ENCODE results near the gene VAV2.
A peak's percentile ranks its signal among the peaks of the same experiment; 100 is the strongest.

Gene VAV2

GRCh38 chr9:133727277-133727875 is 264.7 kb downstream of the VAV2 start:
- peak; percentile 26 for DNase-seq
- Mint-ChIP-seq H3K27me3 (no peaks in the 10 kb centered on the region), H3K36me3 (ENCODE audit: low read depth) (no peaks in the 10 kb centered on the region), H3K9me3 (no peaks in the 10 kb centered on the region), H3K27ac (no peak overlapping the region), H3K4me3 (no peak overlapping the region), H3K4me1 (ENCODE audit: low read depth) (peaks cover 7% of the 10 kb centered on the region)

GRCh38 chr9:133726401-133727276 is 265.5 kb downstream of the VAV2 start:
- Mint-ChIP-seq H3K4me3 (no peak overlapping the region), H3K4me1 (ENCODE audit: low read depth) (peaks cover 7% of the 10 kb centered on the region)

GRCh38 chr9:133725886-133726285 is 266.2 kb downstream of the VAV2 start:
- no peaks in the 10 kb centered on the region for H3K27me3 Mint-ChIP-seq
- no peaks in the 10 kb centered on the region for H3K9me3 Mint-ChIP-seq
- H3K4me1 Mint-ChIP-seq (ENCODE audit: low read depth): peaks cover 7% of the 10 kb centered on the region
- H3K4me3 Mint-ChIP-seq: no peak overlapping the region
- no peaks in the 10 kb centered on the region for H3K36me3 Mint-ChIP-seq (ENCODE audit: low read depth)
- no peak overlapping the region for H3K27ac Mint-ChIP-seq
- peak; percentile 18 for DNase-seq

More at GRCh38 chr9:133726401-133727276, 265.5 kb downstream of the VAV2 start:
- no peak overlapping the region for H3K27ac Mint-ChIP-seq
- H3K36me3 Mint-ChIP-seq (ENCODE audit: low read depth): no peaks in the 10 kb centered on the region
- H3K9me3 Mint-ChIP-seq: no peaks in the 10 kb centered on the region
- H3K27me3 Mint-ChIP-seq: no peaks in the 10 kb centered on the region
- peak; percentile 76 for DNase-seq

GRCh38 chr9:133718563-133719315 is 273.4 kb downstream of the VAV2 start:
- Mint-ChIP-seq H3K4me1 (ENCODE audit: low read depth) (peaks cover 4% of the 10 kb centered on the region), H3K4me3 (no peak overlapping the region), H3K9me3 (no peaks in the 10 kb centered on the region), H3K27me3 (no peaks in the 10 kb centered on the region), H3K27ac (no peak overlapping the region), H3K36me3 (ENCODE audit: low read depth) (no peaks in the 10 kb centered on the region)
- no peak for DNase-seq

GRCh38 chr9:133717113-133718031 is 274.8 kb downstream of the VAV2 start:
- no peaks in the 10 kb centered on the region for H3K27me3 Mint-ChIP-seq
- peaks cover 4% of the 10 kb centered on the region for H3K4me1 Mint-ChIP-seq (ENCODE audit: low read depth)
- H3K4me3 Mint-ChIP-seq: no peak overlapping the region
- H3K27ac Mint-ChIP-seq: no peak overlapping the region
- no peak for DNase-seq
- H3K36me3 Mint-ChIP-seq (ENCODE audit: low read depth): no peaks in the 10 kb centered on the region
- H3K9me3 Mint-ChIP-seq: no peaks in the 10 kb centered on the region

- Mint-ChIP-seq H3K27ac (no peak overlapping the region), H3K9me3 (no peaks in the 10 kb centered on the region), H3K4me1 (ENCODE audit: low read depth) (peaks cover 4% of the 10 kb centered on the region), H3K27me3 (no peaks in the 10 kb centered on the region), H3K4me3 (no peak overlapping the region), H3K36me3 (ENCODE audit: low read depth) (no peaks in the 10 kb centered on the region)
- no peak for DNase-seq
Observed at GRCh38 chr9:133716564-133717112, 275.5 kb downstream of the VAV2 start.

GRCh38 chr9:133715866-133716563 is 276.1 kb downstream of the VAV2 start:
- H3K27ac Mint-ChIP-seq: no peak overlapping the region
- no peaks in the 10 kb centered on the region for H3K9me3 Mint-ChIP-seq
- no peak overlapping the region for H3K4me3 Mint-ChIP-seq
- no peaks in the 10 kb centered on the region for H3K36me3 Mint-ChIP-seq (ENCODE audit: low read depth)
- peak; percentile 47 for DNase-seq
- H3K4me1 Mint-ChIP-seq (ENCODE audit: low read depth): peaks cover 4% of the 10 kb centered on the region
- H3K27me3 Mint-ChIP-seq: no peaks in the 10 kb centered on the region

GRCh38 chr9:133715295-133715865 is 276.7 kb downstream of the VAV2 start:
- no peaks in the 10 kb centered on the region for H3K27me3 Mint-ChIP-seq
- H3K36me3 Mint-ChIP-seq (ENCODE audit: low read depth): no peaks in the 10 kb centered on the region
- no peak overlapping the region for H3K27ac Mint-ChIP-seq
- peaks cover 6% of the 10 kb centered on the region for H3K4me1 Mint-ChIP-seq (ENCODE audit: low read depth)
- no peak for DNase-seq
- no peaks in the 10 kb centered on the region for H3K9me3 Mint-ChIP-seq
- no peak overlapping the region for H3K4me3 Mint-ChIP-seq

GRCh38 chr9:133714606-133715294 is 277.4 kb downstream of the VAV2 start:
- Mint-ChIP-seq H3K4me1 (ENCODE audit: low read depth) (peaks cover 9% of the 10 kb centered on the region), H3K36me3 (ENCODE audit: low read depth) (no peaks in the 10 kb centered on the region), H3K27me3 (no peaks in the 10 kb centered on the region), H3K4me3 (no peak overlapping the region), H3K9me3 (no peaks in the 10 kb centered on the region), H3K27ac (no peak overlapping the region)
- no peak for DNase-seq

GRCh38 chr9:133713960-133714495 is 278.1 kb downstream of the VAV2 start:
- Mint-ChIP-seq H3K4me1 (ENCODE audit: low read depth) (peaks cover 17% of the 10 kb centered on the region), H3K9me3 (no peaks in the 10 kb centered on the region), H3K4me3 (no peak overlapping the region), H3K27me3 (no peaks in the 10 kb centered on the region), H3K27ac (no peak overlapping the region), H3K36me3 (ENCODE audit: low read depth) (no peaks in the 10 kb centered on the region)
- DNase-seq: no peak

- DNase-seq: no peak
- Mint-ChIP-seq H3K9me3 (no peaks in the 10 kb centered on the region), H3K36me3 (ENCODE audit: low read depth) (no peaks in the 10 kb centered on the region), H3K27ac (no peak overlapping the region), H3K4me3 (no peak overlapping the region), H3K4me1 (ENCODE audit: low read depth) (peaks cover 21% of the 10 kb centered on the region), H3K27me3 (no peaks in the 10 kb centered on the region)
Observed at GRCh38 chr9:133713150-133713959, 278.8 kb downstream of the VAV2 start.

Data from activated T-cell treated with anti-CD3 and anti-CD28 coated beads, Interleukin-2, amount 50 U/mL, for 24 hours (primary cell).